Measurements from ENCODE around the gene GHSR. TPM values are rescaled to one million over a fixed set of nuclear protein-coding genes. Genes with fewer than 3 reads are reported as not detected.

GHSR gene
- total RNA-seq, 1 experiment from 2014 or later = not detected

GRCh38 chr3:172454180-172454579, 5.9 kb upstream of the GHSR start:
- Histone ChIP-seq H3K27me3 (replicated peaks) (peaks cover 7% of the 10 kb centered on the region; the same call in 1 of the 2 replicates), H3K9me3 (replicated peaks) (no peaks in the 10 kb centered on the region), H3K27ac (no peak overlapping the region), H3K4me1 (replicated peaks) (peaks cover 8% of the 10 kb centered on the region; the same call in 1 of the 2 replicates), H3K4me3 (no peak overlapping the region), H3K36me3 (no peaks in the 10 kb centered on the region)
- no peak for DNase-seq (ENCODE audit: low read depth in 1 of 2, low spot score in 2 of 2)

DNA sequence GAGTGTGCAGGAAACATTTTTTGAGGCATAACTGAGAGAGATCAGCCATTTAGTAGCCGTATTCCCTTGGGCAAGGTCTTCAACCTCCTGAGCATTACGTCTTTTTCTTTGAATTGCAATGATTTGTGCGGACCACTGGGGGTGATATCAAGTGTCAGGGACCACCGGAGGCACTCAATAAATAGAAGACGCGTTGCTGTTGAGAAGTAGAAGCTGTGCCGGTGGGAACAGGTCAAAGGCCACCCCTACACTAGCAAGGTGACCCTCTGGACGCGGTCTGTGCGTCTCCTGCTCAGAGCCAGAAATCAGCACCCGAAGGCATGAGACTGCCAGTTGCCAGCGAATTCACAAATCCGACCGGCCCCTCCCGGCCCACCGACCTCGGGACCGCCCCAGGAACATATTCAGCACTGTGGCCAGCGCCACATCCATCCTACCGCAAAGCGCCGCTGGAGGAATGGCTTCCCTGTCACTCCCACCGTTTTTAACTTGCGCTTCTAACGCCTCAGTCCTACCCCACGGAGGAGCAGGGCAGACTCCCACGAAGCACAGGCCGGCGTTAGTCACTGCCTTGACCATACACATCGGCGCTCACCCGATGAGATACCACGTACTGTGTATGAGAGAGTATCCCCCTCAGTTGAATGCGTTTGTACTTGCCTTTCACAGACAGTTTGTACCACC, 1.4 kb upstream of the GHSR start:
- no peaks in the 10 kb centered on the region for H3K36me3 ChIP-seq
- H3K27ac ChIP-seq = no peak overlapping the region
- H3K4me3 ChIP-seq = peak overlapping the region; percentile 20
- peaks cover 39% of the 10 kb centered on the region for H3K27me3 ChIP-seq (replicated peaks)
- peaks cover 6% of the 10 kb centered on the region; the same call in 1 of the 2 replicates for H3K9me3 ChIP-seq (replicated peaks)
- DNase-seq (ENCODE audit: low read depth in 1 of 2, low spot score in 2 of 2) = peak; percentile 34 to 53
- H3K4me1 ChIP-seq (replicated peaks) = peaks cover 8% of the 10 kb centered on the region; the same call in 1 of the 2 replicates

GRCh38 chr3:172448661-172449465, 607 bp upstream of the GHSR start:
- no peaks in the 10 kb centered on the region for H3K36me3 ChIP-seq
- no peak overlapping the region for H3K27ac ChIP-seq
- peaks cover 6% of the 10 kb centered on the region; the same call in 1 of the 2 replicates for H3K9me3 ChIP-seq (replicated peaks)
- DNase-seq (ENCODE audit: low read depth in 1 of 2, low spot score in 2 of 2) = no peak
- no peak overlapping the region for H3K4me3 ChIP-seq
- H3K4me1 ChIP-seq (replicated peaks) = peaks cover 8% of the 10 kb centered on the region; the same call in 1 of the 2 replicates
- peaks cover 47% of the 10 kb centered on the region for H3K27me3 ChIP-seq (replicated peaks)

GRCh38 chr3:172446198-172446597, 2.1 kb downstream of the GHSR start:
- no peak for DNase-seq (ENCODE audit: low read depth in 1 of 2, low spot score in 2 of 2)
- peaks cover 6% of the 10 kb centered on the region; the same call in 1 of the 2 replicates for H3K9me3 ChIP-seq (replicated peaks)
- H3K27ac ChIP-seq = no peak overlapping the region
- H3K4me1 ChIP-seq (replicated peaks) = peaks cover 8% of the 10 kb centered on the region; the same call in 1 of the 2 replicates
- no peaks in the 10 kb centered on the region for H3K36me3 ChIP-seq
- H3K4me3 ChIP-seq = no peak overlapping the region
- peaks cover 68% of the 10 kb centered on the region for H3K27me3 ChIP-seq (replicated peaks)

- Histone ChIP-seq H3K9me3 (replicated peaks) (peaks cover 6% of the 10 kb centered on the region; the same call in 1 of the 2 replicates), H3K4me3 (no peak overlapping the region), H3K27ac (no peak overlapping the region), H3K27me3 (replicated peaks) (peaks cover 69% of the 10 kb centered on the region), H3K4me1 (replicated peaks) (peaks cover 4% of the 10 kb centered on the region; the same call in 1 of the 2 replicates), H3K36me3 (no peaks in the 10 kb centered on the region)
- DNase-seq (ENCODE audit: low read depth in 1 of 2, low spot score in 2 of 2) = no peak
These were observed 3.4 kb downstream of the GHSR start for GRCh38 chr3:172444821-172445220.

DNA sequence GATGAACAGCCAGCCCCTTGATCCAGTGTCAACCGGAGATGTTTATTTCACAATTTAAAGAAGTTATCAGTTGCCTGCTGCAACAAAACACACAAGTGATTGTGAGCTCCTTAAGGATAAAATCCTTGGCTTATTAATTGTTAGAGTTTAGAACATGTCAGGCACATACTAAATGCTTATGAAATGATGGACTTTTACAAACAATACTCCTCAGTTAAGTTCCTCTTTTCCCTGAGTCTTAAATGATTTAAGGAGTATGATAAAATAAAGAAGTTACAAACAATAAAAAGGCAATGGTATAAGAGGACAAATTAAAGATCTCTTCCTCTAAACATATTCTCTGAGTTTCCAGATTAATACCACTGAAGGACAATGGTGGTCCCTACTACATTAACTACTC, 5.7 kb downstream of the GHSR start:
- Histone ChIP-seq H3K27me3 (replicated peaks) (peaks cover 51% of the 10 kb centered on the region), H3K4me3 (no peak overlapping the region), H3K4me1 (replicated peaks) (no peaks in the 10 kb centered on the region), H3K9me3 (replicated peaks) (no peaks in the 10 kb centered on the region), H3K36me3 (no peaks in the 10 kb centered on the region), H3K27ac (no peak overlapping the region)
- DNase-seq (ENCODE audit: low read depth in 1 of 2, low spot score in 2 of 2) = no peak

- Histone ChIP-seq H3K27me3 (replicated peaks) (peaks cover 41% of the 10 kb centered on the region), H3K9me3 (replicated peaks) (no peaks in the 10 kb centered on the region), H3K4me1 (replicated peaks) (no peaks in the 10 kb centered on the region)
These were observed 6.7 kb downstream of the GHSR start for GRCh38 chr3:172441581-172441980.

GRCh38 chr3:172438186-172438585, 10.1 kb downstream of the GHSR start:
- Histone ChIP-seq H3K36me3 (no peaks in the 10 kb centered on the region), H3K4me1 (replicated peaks) (no peaks in the 10 kb centered on the region), H3K27ac (no peak overlapping the region), H3K9me3 (replicated peaks) (no peaks in the 10 kb centered on the region), H3K4me3 (no peak overlapping the region), H3K27me3 (replicated peaks) (peaks cover 20% of the 10 kb centered on the region)
- DNase-seq (ENCODE audit: low read depth in 1 of 2, low spot score in 2 of 2) = no peak

More at GRCh38 chr3:172441581-172441980, 6.7 kb downstream of the GHSR start:
- Histone ChIP-seq H3K27ac (no peak overlapping the region), H3K36me3 (no peaks in the 10 kb centered on the region), H3K4me3 (no peak overlapping the region)
- DNase-seq (ENCODE audit: low read depth in 1 of 2, low spot score in 2 of 2) = no peak

GRCh38 chr3:172437713-172438112, 10.5 kb downstream of the GHSR start:
- no peaks in the 10 kb centered on the region for H3K4me1 ChIP-seq (replicated peaks)
- no peaks in the 10 kb centered on the region for H3K9me3 ChIP-seq (replicated peaks)
- H3K36me3 ChIP-seq = no peaks in the 10 kb centered on the region
- no peak for DNase-seq (ENCODE audit: low read depth in 1 of 2, low spot score in 2 of 2)
- H3K4me3 ChIP-seq = no peak overlapping the region
- H3K27me3 ChIP-seq (replicated peaks) = peaks cover 15% of the 10 kb centered on the region
- H3K27ac ChIP-seq = no peak overlapping the region

GRCh38 chr3:172415323-172415722, 32.9 kb downstream of the GHSR start:
- Histone ChIP-seq H3K9me3 (replicated peaks) (no peaks in the 10 kb centered on the region), H3K36me3 (no peaks in the 10 kb centered on the region), H3K27ac (no peak overlapping the region), H3K27me3 (replicated peaks) (no peaks in the 10 kb centered on the region; the same call in 1 of the 2 replicates), H3K4me3 (no peak overlapping the region), H3K4me1 (replicated peaks) (no peaks in the 10 kb centered on the region)
- DNase-seq (ENCODE audit: low read depth in 1 of 2, low spot score in 2 of 2) = no peak

DNA sequence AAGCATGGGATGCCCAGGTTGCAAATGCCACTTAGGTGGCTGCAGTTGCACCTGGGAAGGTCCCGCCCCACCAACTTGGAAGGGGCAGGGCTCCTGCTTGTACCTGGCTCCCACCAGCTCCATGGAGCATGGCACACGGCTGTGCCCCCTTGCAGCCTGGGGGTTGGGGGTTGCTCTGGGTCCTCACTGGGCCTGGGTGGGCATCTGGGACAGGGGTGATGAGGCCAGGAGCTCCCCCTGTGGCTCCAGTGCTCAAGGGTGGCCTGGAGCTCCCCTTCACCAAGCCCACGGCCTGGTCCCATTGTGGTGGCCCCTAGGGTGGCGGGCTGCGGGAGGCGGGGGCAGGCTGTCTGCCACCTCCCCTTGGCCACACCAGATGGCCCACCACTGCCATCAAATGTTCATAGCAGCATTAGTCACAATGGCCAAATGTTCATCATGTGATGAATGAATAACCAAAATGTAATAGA, 36.7 kb downstream of the GHSR start:
- H3K4me1 ChIP-seq (replicated peaks) = no peaks in the 10 kb centered on the region
- H3K4me3 ChIP-seq = no peak overlapping the region
- H3K27ac ChIP-seq = no peak overlapping the region
- no peaks in the 10 kb centered on the region for H3K9me3 ChIP-seq (replicated peaks)
- no peaks in the 10 kb centered on the region for H3K36me3 ChIP-seq
- no peak for DNase-seq (ENCODE audit: low read depth in 1 of 2, low spot score in 2 of 2)
- H3K27me3 ChIP-seq (replicated peaks) = no peaks in the 10 kb centered on the region; the same call in 1 of the 2 replicates

DNA sequence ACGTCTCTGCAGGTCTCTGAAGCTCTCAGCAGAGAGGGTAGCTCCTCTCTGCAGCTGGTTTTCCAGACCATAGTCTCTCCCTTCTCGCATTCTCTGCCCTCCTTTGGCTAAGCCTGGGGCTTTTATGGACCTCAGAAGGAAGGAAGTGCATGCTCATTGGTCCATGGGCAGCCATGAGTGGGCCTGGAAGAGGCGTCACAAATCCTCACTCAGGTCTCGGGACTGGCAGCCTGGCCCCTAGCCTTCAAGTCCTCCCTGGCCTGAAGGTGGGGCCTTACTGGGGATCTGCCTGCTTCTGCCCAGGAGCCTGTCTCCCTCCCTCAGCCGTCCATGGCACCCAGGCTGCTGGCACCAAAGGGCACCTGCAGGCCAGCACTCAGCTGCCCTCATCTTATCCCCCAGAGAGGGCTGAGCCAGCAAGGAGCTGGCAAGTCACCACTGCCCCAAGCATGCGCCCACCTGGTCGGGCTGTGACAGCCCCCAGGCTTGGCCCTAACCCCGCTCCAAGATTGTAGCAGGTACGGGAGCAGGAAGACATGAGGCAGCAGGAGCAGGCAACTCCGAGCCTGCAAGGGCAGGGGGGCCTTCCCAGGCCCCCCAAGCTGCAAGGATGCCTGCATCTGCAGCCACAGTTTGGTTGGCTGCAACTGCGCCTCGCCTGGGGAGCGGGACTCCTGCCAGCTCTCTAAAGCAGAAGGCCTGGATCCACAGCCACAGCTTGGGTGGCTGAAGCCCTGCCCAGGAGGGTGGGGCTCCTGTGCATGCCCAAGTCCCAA, 37.4 kb downstream of the GHSR start:
- H3K36me3 ChIP-seq = no peaks in the 10 kb centered on the region
- H3K4me3 ChIP-seq = no peak overlapping the region
- no peaks in the 10 kb centered on the region for H3K4me1 ChIP-seq (replicated peaks)
- no peak overlapping the region for H3K27ac ChIP-seq
- no peak for DNase-seq (ENCODE audit: low read depth in 1 of 2, low spot score in 2 of 2)
- H3K9me3 ChIP-seq (replicated peaks) = no peaks in the 10 kb centered on the region
- H3K27me3 ChIP-seq (replicated peaks) = no peaks in the 10 kb centered on the region; the same call in 1 of the 2 replicates

GRCh38 chr3:172407872-172408271, 40.4 kb downstream of the GHSR start:
- H3K36me3 ChIP-seq = no peaks in the 10 kb centered on the region
- H3K9me3 ChIP-seq (replicated peaks) = no peaks in the 10 kb centered on the region
- no peaks in the 10 kb centered on the region for H3K27me3 ChIP-seq (replicated peaks)
- no peak overlapping the region for H3K4me3 ChIP-seq
- no peaks in the 10 kb centered on the region for H3K4me1 ChIP-seq (replicated peaks)
- no peak overlapping the region for H3K27ac ChIP-seq
- no peak for DNase-seq (ENCODE audit: low read depth in 1 of 2, low spot score in 2 of 2)
